22Rv1 (cell line): ENCODE measurements around the gene CACNA1C.

Experiments used
- H3K27ac ChIP-seq: fragments of 450-650 bp; 2 replicates; pipeline ENCODE4 v1.5.1; 2017
- ZFX ChIP-seq: fragments of 450-650 bp; IDR thresholded peaks from 2 replicates; pipeline ENCODE4 v1.6.1; 2017; ENCODE audit warnings: antibody characterized with exemption, borderline replicate concordance
- TF ChIP-seq, protein P1 (sequence below): fragments of 450-650 bp; IDR thresholded peaks from 2 replicates; pipeline ENCODE4 v1.5.1; 2017; ENCODE audit warnings: mild to moderate bottlenecking

Gene CACNA1C

GRCh38 chr12:2215709-2216560, 163.1 kb downstream of the CACNA1C start:
- TF ChIP-seq ZFX = no peak
- TF ChIP-seq, protein P1, sequence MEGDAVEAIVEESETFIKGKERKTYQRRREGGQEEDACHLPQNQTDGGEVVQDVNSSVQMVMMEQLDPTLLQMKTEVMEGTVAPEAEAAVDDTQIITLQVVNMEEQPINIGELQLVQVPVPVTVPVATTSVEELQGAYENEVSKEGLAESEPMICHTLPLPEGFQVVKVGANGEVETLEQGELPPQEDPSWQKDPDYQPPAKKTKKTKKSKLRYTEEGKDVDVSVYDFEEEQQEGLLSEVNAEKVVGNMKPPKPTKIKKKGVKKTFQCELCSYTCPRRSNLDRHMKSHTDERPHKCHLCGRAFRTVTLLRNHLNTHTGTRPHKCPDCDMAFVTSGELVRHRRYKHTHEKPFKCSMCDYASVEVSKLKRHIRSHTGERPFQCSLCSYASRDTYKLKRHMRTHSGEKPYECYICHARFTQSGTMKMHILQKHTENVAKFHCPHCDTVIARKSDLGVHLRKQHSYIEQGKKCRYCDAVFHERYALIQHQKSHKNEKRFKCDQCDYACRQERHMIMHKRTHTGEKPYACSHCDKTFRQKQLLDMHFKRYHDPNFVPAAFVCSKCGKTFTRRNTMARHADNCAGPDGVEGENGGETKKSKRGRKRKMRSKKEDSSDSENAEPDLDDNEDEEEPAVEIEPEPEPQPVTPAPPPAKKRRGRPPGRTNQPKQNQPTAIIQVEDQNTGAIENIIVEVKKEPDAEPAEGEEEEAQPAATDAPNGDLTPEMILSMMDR = no peak
- H3K27ac ChIP-seq = no peak overlapping the region

DNA sequence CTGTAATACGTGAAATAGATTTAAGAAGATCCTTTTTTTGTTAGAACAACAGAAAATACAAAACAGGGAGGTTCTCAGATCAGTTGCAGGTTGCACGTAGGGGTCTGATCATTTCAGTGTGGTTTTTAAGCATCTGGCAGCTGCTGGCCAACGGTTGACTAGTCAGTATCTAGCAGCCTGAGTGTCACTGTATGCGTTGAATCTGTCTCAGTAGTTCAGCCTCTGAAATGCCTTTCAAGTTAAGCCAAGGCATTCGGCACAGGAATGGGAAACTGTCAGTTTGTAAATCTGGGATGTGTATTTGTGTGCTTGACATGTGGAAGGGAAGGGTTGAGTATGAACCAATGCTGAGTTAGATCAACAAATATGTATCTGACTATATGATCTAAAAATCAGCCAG, 165.9 kb downstream of the CACNA1C start:
- TF ChIP-seq, protein P1 = no peak
- no peak for TF ChIP-seq ZFX
- H3K27ac ChIP-seq = no peak overlapping the region

- TF ChIP-seq, protein P1 = no peak
- no peak for TF ChIP-seq ZFX
- H3K27ac ChIP-seq = no peak overlapping the region
Observed at GRCh38 chr12:2221030-2221621, 168.3 kb downstream of the CACNA1C start.

- no peak overlapping the region for H3K27ac ChIP-seq
- TF ChIP-seq, protein P1 = no peak
- TF ChIP-seq ZFX = no peak
Observed at GRCh38 chr12:2222691-2223090, 169.9 kb downstream of the CACNA1C start.

DNA sequence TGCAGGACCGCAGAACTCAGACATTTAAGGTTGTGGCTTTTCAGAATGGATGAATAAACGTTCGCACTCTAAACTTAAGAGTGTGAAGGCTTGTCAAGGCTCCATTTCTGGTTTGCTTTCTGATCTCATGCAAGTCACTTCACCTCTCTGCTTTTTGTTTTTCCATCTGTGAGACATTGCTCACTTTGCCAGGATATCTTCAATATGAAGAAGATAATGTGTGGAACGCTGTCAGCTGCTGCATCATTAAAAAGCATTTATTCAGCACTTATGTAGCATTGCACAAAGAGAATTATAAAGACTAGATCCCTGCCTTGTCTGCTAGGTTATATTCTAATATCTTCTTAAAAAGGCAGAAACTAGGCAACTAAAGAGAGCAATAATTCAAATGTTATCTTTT, 172.2 kb downstream of the CACNA1C start:
- TF ChIP-seq, protein P1 = no peak
- no peak for TF ChIP-seq ZFX
- H3K27ac ChIP-seq = no peak overlapping the region

- H3K27ac ChIP-seq = no peak overlapping the region
- TF ChIP-seq ZFX = no peak
- TF ChIP-seq, protein P1 = no peak
Observed at GRCh38 chr12:2225696-2226095, 172.9 kb downstream of the CACNA1C start.

GRCh38 chr12:2226641-2227040, 173.9 kb downstream of the CACNA1C start:
- no peak for TF ChIP-seq ZFX
- TF ChIP-seq, protein P1 = no peak
- H3K27ac ChIP-seq = no peak overlapping the region
